ENCODE measurements around the gene RSPO1. TPM values are rescaled to one million over a fixed set of nuclear protein-coding genes. Genes with fewer than 3 reads are reported as not detected.

The RSPO1 gene
- total and polyA plus RNA-seq, 11 donors: 13.2 TPM; not detected in 10

- intact Hi-C loops (cut with DNase I): loop anchor here in 6 of 10 donors (2.0 to 10.0 kb wide), 3 partner anchors 81 to 1233 kb away; no protein-coding TSS in a partner anchor
- TF ChIP-seq CTCF (IDR thresholded peaks at IDR 0.05) (no peak), POLR2A (IDR thresholded peaks at IDR 0.05) (no peak)
Measured at GRCh38 chr1:37601441-37601840, 33.3 kb downstream of the RSPO1 start.

GRCh38 chr1:37599940-37600339 lies 34.8 kb downstream of the RSPO1 start:
- ATAC-seq (no peak), DNase-seq (no peak)
- Histone ChIP-seq H3K4me1 (peaks cover 0 to 13% (median 7%) of the 10 kb centered on the region in 12 donors), H3K27me3 (peaks cover 0 to 3% (median 0%) of the 10 kb centered on the region in 9 donors), H3K36me3 (no peaks in the 10 kb centered on the region), H3K9me3 (no peaks in the 10 kb centered on the region), H3K27ac (no peak overlapping the region), H3K4me3 (no peak overlapping the region)
- TF ChIP-seq CTCF (IDR thresholded peaks at IDR 0.05): no peak
- TF ChIP-seq POLR2A (IDR thresholded peaks at IDR 0.05): no peak
- intact Hi-C loops (cut with DNase I): loop anchor here in 9 of 10 donors (2.0 to 10.0 kb wide), 5 partner anchors 82 to 1235 kb away; partner anchors contain the start of genes C1orf122 (in 1 of the 9), CDCA8 (in 1 of the 9) and YRDC (in 1 of the 9)
- 63 to 71% (median 69%) methylated on average over 5 of the region's 5 CpGs for WGBS, 4 donors

More at GRCh38 chr1:37601441-37601840, 33.3 kb downstream of the RSPO1 start:
- ATAC-seq (no peak), DNase-seq (no peak)
- Histone ChIP-seq H3K27me3 (peaks cover 0 to 12% (median 0%) of the 10 kb centered on the region in 9 donors), H3K4me1 (peaks cover 0 to 6% (median under 1%) of the 10 kb centered on the region in 12 donors), H3K36me3 (no peaks in the 10 kb centered on the region), H3K4me3 (no peak overlapping the region), H3K27ac (no peak overlapping the region), H3K9me3 (no peaks in the 10 kb centered on the region)

GRCh38 chr1:37596182-37596667 lies 38.5 kb downstream of the RSPO1 start:
- no peaks in the 10 kb centered on the region for H3K9me3 ChIP-seq
- H3K4me1 ChIP-seq: peaks cover 2 to 24% (median 16%) of the 10 kb centered on the region in 12 donors
- intact Hi-C loops (cut with DNase I): loop anchor here in 4 of 10 donors (5.0 to 10.0 kb wide), 4 partner anchors 86 to 1239 kb away; partner anchors contain the start of genes C1orf122 (in 1 of the 4), CDCA8 (in 1 of the 4) and YRDC (in 1 of the 4)
- peak in 2 of 4 donors; percentile 8 to 35 for ATAC-seq
- 0 to 2% (median 0%) methylated on average over 3 of the region's 3 CpGs for WGBS, 4 donors
- H3K27me3 ChIP-seq: no peaks in the 10 kb centered on the region
- DNase-seq: no peak
- H3K4me3 ChIP-seq: peak overlapping the region in 11 of 12 donors; percentile 61 to 88 (median 74)
- H3K36me3 ChIP-seq: peaks cover 0 to 30% (median 24%) of the 10 kb centered on the region in 9 donors
- TF ChIP-seq CTCF (IDR thresholded peaks at IDR 0.05) (no peak), POLR2A (IDR thresholded peaks at IDR 0.05) (no peak)
- H3K27ac ChIP-seq: peak overlapping the region in 11 of 12 donors; percentile 50 to 84 (median 75)

GRCh38 chr1:37595440-37596181 lies 39.1 kb downstream of the RSPO1 start, which contains the start of gene GNL2:
Gene GNL2, minus strand, starts transcription at chr1:37595937. Its CDS starts 115 bp downstream, at chr1:37595822.
- 0 to 1% (median 0%) methylated on average over 38 to 51 of the region's 51 CpGs for WGBS, 4 donors
- Histone ChIP-seq H3K27me3 (no peaks in the 10 kb centered on the region), H3K4me3 (peak within 1 kb of the TSS; percentile 61 to 88 (median 74)), H3K4me1 (peaks cover 2 to 24% (median 16%) of the 10 kb centered on the region in 12 donors), H3K27ac (peak within 1 kb of the TSS in 11 of 12 donors; percentile 50 to 84 (median 75)), H3K9me3 (no peaks in the 10 kb centered on the region), H3K36me3 (peaks cover 0 to 36% (median 30%) of the 10 kb centered on the region in 9 donors)
- ATAC-seq: peak; percentile 100
- DNase-seq: peak; percentile 97 to 99 (median 98)
- intact Hi-C loops (cut with DNase I): loop anchor here in 5 of 10 donors (2.0 to 10.0 kb wide), 5 partner anchors 81 to 1239 kb away; partner anchors contain the start of genes C1orf122 (in 1 of the 5), CDCA8 (in 1 of the 5), MEAF6 (in 1 of the 5) and YRDC (in 1 of the 5)
- peak in 1 of 2 donors; percentile 78 for TF ChIP-seq POLR2A (IDR thresholded peaks at IDR 0.05)
- TF ChIP-seq CTCF (IDR thresholded peaks at IDR 0.05): no peak
